GM18870 (cell line): Measurements from ENCODE around the gene PTBP3.
"Not testable (repeated sequence)": the region's sequence is repeated elsewhere in the genome, so short reads cannot be mapped to it uniquely, and the experiment has no call there.

Experiments
- ATAC-seq: cut with Tn5 transposase; IDR thresholded peaks from one replicate; pipeline ENCODE4 v1.9.1; 2021; ENCODE audit warnings: moderate library complexity; ENCODE audit not compliant: unreplicated experiment

The PTBP3 gene

GRCh38 chr9:112273876-112274275, 59.5 kb downstream of the PTBP3 start:
- ATAC-seq, result no peak

- ATAC-seq, result no peak
Observed at GRCh38 chr9:112271466-112272098, 61.8 kb downstream of the PTBP3 start.

DNA sequence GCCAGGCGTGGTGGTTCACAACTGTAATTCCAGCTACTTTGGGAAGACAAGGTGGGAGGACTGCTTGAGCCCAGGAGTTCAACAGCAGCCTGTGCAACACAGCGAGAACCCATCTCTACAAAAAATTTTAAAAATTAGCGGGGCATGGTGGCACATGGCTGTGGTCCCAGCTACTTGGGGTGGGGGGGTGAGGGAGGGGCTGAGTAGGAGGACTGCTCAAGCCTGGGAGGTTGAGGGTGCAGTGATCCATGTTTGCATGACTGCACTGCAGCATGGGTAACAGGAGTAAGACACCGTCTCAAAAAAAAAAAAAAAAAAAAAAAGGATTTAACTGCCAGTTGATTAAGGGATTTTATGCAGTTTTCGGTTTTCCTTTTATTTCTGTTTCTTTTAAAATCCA, 65.0 kb downstream of the PTBP3 start:
- no peak for ATAC-seq

- ATAC-seq, result not testable (repeated sequence)
Observed at GRCh38 chr9:112267086-112267485, 66.3 kb downstream of the PTBP3 start.

- no peak for ATAC-seq
Observed at GRCh38 chr9:112265391-112265790, 68.0 kb downstream of the PTBP3 start.

- no peak for ATAC-seq
Observed at GRCh38 chr9:112262577-112262976, 70.8 kb downstream of the PTBP3 start.

DNA sequence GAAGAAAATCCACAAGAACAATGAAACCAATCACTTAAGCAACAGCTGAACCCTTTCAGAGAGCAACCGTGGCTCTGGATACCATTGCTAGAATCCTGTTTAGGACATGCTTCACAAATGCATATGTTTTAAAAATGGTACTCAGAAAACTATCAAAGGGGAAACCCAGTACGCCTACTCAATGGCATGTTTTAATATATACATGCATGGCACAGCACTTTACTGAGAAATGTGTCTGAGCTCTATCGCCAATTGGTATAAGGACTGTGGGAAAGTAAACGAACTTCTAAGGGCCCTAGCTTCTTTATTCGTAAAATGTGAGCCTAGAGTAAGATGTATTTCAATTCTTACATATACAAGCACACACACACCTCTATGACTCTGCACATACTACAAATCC, 72.3 kb downstream of the PTBP3 start:
- ATAC-seq, result no peak

- no peak for ATAC-seq
Observed at GRCh38 chr9:112258106-112258505, 75.3 kb downstream of the PTBP3 start.

GRCh38 chr9:112252194-112252593, 81.2 kb downstream of the PTBP3 start:
- no peak for ATAC-seq

GRCh38 chr9:112249277-112249676, 84.1 kb downstream of the PTBP3 start:
- peak; percentile 84 for ATAC-seq

DNA sequence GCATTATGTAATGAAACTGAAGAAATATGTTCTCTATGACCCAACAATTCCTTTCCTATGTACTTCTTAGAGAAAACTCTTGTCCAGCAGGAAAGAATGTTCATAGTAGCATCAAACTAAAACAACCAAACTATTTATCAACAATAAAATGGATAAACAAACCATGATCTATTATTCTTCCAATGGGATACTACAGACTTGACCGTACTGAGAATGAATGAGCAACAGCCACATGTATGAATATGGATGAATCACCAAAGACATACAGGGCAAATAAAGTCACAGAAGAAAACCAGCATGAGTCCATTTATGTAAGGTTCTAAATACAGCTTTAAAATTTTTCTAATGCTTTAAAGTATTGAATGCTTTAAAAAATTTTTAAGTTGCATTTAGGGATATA, 84.7 kb downstream of the PTBP3 start:
- ATAC-seq, result no peak

DNA sequence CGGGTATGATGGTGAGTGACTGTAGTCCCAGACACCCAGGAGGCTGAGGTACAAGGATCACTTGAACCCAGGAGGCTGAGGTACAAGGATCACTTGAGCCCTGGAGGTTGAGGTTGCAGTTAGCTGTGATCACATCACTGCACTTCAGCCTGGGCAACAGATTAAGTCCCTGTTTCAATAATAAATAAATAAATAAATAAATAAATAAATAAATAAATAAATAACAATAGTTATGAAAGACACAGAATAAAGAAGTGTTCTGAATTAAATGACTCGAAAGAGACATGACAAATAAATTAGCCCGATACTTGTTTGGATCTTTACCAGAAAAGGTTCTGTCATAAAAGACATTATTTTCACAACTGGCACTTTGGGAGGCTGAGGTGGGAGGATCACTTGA, 86.3 kb downstream of the PTBP3 start:
- no peak for ATAC-seq

DNA sequence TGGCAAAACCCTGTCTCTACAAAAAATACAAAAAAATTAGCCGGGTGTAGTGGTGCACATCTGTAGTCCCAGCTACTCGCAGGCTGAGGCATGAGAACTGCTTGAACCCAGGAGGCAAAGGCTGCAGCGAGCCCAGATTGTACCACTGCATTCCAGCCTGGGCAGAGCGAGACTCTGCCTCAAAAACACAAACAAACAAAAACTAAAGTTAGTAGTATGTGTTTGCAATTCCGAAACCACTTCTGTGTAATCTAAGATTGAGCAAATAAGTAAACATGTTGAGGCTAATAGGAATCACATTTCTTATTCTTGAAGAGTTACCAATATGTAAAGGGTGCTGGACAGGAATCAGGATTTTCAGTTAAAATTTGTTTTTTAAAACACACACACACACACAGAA, 88.3 kb downstream of the PTBP3 start:
- no peak for ATAC-seq

DNA sequence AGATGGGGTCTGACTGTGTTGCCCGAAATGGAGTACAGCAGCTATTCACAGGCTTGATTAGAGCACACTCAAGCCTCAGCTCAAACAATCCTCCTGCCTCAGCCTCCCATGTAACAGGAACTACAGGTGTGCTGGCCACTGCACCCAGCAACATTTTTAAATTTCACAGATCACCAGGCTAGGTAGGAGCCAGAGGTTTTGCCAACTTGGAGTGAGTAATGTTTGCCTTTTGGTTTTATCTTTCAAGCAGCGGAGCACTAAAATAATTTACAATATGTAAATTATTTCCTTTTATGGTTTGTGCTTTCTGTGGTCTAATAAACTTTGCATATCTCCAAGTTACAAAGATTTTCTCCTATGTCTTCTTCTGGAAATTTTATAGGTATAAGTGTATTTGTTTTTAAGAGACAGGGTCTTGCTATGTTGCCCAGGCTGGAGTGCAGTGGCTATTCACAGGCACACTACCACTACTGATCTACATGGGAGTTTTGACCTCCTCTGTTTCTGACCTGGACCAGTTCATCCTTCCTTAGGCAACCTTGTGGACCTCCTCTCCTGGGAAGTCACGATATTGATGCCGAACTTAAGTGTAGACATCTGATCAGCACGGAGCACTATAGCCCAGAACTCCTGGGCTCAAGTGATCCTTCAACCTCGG, 91.1 kb downstream of the PTBP3 start:
- no peak for ATAC-seq

DNA sequence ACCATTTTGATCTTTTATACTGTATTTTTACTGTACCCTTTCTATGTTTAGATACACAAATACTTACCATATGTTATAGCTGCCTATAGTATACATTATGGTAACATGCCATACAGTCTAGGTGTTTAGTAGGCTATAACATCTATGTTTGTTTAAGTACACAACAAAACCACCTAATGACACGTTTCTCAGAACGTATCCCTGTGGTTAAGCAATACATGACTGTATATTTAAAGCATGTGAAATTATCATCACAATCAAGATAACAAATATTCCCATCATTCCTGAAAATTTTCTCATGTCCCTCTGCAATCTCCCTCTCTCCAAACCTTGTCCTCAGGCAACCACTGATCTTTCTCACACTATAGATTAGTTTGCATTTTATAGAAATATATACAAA, 91.9 kb downstream of the PTBP3 start:
- ATAC-seq, result no peak

- no peak for ATAC-seq
Observed at GRCh38 chr9:112239708-112240107, 93.7 kb downstream of the PTBP3 start.

- no peak for ATAC-seq
Observed at GRCh38 chr9:112239284-112239683, 94.1 kb downstream of the PTBP3 start.

DNA sequence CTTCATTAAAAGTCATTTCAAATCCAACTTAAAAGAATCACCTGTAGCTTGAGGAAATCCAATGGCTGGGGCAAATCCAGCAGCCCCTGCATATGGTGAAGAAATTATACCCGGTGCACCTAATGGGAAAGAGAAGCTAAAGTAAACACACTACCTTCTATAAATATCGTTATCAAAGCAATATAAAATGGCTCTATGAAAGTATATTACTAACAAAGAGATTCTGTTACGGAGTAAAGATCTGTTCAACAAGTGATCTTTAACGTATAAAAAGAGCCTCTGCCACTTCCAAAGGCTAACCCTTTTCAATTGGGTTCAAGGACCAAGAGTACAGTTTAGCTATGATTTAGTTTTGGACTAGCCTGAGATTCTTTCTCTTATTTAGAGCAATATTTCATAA, 98.6 kb downstream of the PTBP3 start:
- ATAC-seq, result no peak

DNA sequence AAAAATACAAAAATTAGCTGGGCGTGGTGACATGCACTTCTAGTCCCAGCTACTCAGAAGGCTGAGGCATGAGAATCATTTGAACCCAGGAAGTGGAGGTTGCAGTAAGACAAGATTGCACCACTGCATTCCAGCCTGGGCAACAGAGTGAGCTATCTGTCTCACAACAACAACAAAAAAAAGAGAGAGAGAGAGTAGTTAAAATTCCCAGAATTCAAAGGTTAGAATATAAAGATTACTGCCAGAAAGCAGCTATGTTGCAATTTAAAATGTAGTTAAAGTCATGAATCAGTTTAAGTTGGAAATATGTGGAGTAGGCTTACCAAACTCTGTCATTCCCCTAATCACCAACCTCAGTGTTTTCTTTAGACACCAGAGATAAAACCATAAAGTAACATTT, 99.7 kb downstream of the PTBP3 start:
- ATAC-seq, result no peak

DNA sequence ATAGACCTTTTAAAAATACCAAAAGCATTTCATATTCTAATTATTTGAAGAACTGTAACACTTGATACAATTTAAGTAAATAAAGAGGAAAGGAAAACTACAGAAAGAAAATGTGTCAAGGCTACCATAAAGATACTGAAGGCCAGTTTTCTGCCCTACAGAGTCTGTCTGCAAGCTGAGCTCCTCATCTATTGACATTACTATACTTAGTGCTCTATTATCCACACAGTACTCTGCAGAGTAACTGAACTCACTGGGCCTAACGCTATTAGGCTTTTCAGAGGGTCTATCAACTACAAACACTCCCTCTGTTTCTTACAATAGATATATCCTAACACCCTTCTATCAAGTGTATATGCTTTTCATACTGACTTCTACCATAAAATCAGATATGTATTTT, 101.2 kb downstream of the PTBP3 start:
- no peak for ATAC-seq

DNA sequence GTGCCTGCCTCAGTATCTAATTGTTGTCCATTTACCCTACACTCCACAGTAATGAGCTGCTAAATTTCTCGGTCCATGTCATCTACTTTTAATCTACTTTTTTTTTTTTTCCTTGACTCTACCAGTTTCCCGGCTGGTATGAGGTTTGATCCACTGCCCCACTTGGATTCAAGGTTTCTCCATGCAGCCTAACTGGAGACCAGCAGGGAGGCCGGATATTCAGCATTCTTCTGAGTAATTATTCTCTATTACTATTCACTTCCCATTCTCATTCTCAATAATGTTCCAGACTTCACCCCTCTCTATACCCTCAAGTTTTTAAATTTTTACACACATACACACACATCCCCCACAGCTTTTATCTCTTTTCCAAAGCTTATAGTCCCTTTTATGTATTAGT, 107.3 kb downstream of the PTBP3 start:
- ATAC-seq, result no peak

DNA sequence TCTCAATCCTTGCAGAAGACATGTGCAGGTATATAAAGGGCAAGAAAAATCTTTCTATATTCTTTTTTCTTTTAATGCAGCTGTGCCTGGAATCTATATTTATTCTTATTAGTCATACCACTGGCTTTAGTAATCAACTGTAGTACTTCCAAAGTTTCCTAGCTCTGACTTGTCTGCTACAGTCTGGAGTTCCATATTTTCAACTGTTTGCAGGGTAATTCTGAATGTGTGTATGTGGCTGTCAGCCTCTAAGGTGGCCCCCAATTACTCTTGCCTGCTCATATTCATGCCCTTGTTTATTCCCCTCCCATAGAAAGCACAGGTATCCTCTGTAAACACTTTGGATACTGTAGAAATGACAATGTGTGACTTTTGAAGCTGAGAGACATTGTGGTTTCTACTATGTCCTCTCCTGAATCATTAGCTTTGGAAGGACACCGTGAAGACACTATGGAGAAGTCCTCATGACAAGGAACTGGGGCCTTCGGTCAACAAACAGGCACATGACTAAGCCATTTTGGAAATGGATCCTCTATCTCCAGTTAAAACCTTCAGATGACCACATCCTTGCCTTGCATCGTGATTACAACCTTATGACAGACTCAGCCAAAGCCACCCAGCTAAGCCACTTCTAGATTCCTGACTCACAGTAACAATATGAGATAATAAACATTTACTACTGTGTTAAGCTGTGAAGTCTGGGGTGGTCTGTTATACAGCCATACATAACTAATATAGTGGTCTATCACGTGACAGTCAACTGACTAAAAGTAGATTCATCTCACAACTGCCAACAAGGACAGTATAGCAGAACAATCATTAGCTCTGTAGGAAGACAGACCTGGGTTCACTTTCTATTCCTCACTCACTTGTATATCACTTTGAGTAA, 108.8 kb downstream of the PTBP3 start:
- peak; percentile 51 for ATAC-seq
